ENCODE measurements around the gene POLD3.

Gene POLD3

GRCh38 chr11:74687237-74688023 lies 95.0 kb downstream of the POLD3 start:
- DNase-seq (ENCODE audit: low read depth): no peak
- no peak overlapping the region for H3K4me3 ChIP-seq (ENCODE audit: low read depth, low read length)
- no peak for TF ChIP-seq CTCF (IDR thresholded peaks at IDR 0.05; ENCODE audit: low read depth, low read length, missing control alignments)

- DNase-seq (ENCODE audit: low read depth): no peak
- TF ChIP-seq CTCF (IDR thresholded peaks at IDR 0.05; ENCODE audit: low read depth, low read length, missing control alignments): no peak
- no peak overlapping the region for H3K4me3 ChIP-seq (ENCODE audit: low read depth, low read length)
These were observed 97.3 kb downstream of the POLD3 start for GRCh38 chr11:74689666-74690065.

GRCh38 chr11:74691755-74692154 lies 99.4 kb downstream of the POLD3 start:
- no peak overlapping the region for H3K4me3 ChIP-seq (ENCODE audit: low read depth, low read length)
- TF ChIP-seq CTCF (IDR thresholded peaks at IDR 0.05; ENCODE audit: low read depth, low read length, missing control alignments): no peak
- DNase-seq (ENCODE audit: low read depth): no peak

Data from GM12864 (cell line).